ENCODE results near the gene TMC3.

TMC3 gene

GRCh38 chr15:81281766-81282605 is 92.0 kb downstream of the TMC3 start:
- no peak overlapping the region for H2AFZ ChIP-seq (ENCODE audit: low read depth, low read length)
- peaks cover 5% of the 10 kb centered on the region for H3K27me3 ChIP-seq (ENCODE audit: insufficient read depth, low read length)
- no peaks in the 10 kb centered on the region for H3K9me3 ChIP-seq (ENCODE audit: low read length)
- H3K4me1 ChIP-seq (ENCODE audit: insufficient read depth, low read length), result no peaks in the 10 kb centered on the region
- no peaks in the 10 kb centered on the region for H3K36me3 ChIP-seq (ENCODE audit: insufficient read depth, low read length)
- H3K4me3 ChIP-seq (ENCODE audit: low read length), result no peak overlapping the region

- Histone ChIP-seq H3K9me3 (ENCODE audit: low read length) (no peaks in the 10 kb centered on the region), H2AFZ (ENCODE audit: low read depth, low read length) (no peak overlapping the region), H3K4me1 (ENCODE audit: insufficient read depth, low read length) (no peaks in the 10 kb centered on the region), H3K36me3 (ENCODE audit: insufficient read depth, low read length) (no peaks in the 10 kb centered on the region), H3K4me3 (ENCODE audit: low read length) (no peak overlapping the region), H3K27me3 (ENCODE audit: insufficient read depth, low read length) (peaks cover 5% of the 10 kb centered on the region)
Measured at GRCh38 chr15:81281456-81281735, 92.6 kb downstream of the TMC3 start.

Data from neuron (in vitro differentiated cells).